ENCODE measurements around the gene WRAP73. TPM values are rescaled to one million over a fixed set of nuclear protein-coding genes. Genes with fewer than 3 reads are reported as not detected.

WRAP73 gene
- total and polyA plus RNA-seq, 9 of the 15 experiments (the other 6 are each of a cell fraction or from before 2014, with no cell fraction given), result 4.3 to 51.8 (median 30.1) TPM

GRCh38 chr1:3649342-3650247 is at the start of gene WRAP73 (continued):
- TF ChIP-seq E2F3 (CRISPR knock-in tag; IDR thresholded peaks at IDR 0.05) (0 out of 2 replicates have a peak, but pooled peaks have one; percentile 51), RFX1 (IDR thresholded peaks at IDR 0.05) (no peak), FOXO4 (CRISPR knock-in tag; IDR thresholded peaks at IDR 0.05) (no peak), CTBP1 (IDR thresholded peaks at IDR 0.05; ENCODE audit: borderline replicate concordance) (peak; percentile 79), MAFF (IDR thresholded peaks at IDR 0.05; ENCODE audit: low read length) (no peak), PPARD (CRISPR knock-in tag; IDR thresholded peaks at IDR 0.05) (no peak), SMAD4 (CRISPR knock-in tag; conservative IDR thresholded peaks at IDR 0.05) (peak; percentile 63), EWSR1 (IDR thresholded peaks at IDR 0.05; ENCODE audit: borderline replicate concordance, low read depth, partially characterized antibody) (no peak), ZNF584 (CRISPR knock-in tag; IDR thresholded peaks at IDR 0.05; ENCODE audit: low read depth) (no peak), MCM2 (IDR thresholded peaks at IDR 0.05; ENCODE audit: low read depth) (no peak), CHCHD3 (CRISPR knock-in tag; IDR thresholded peaks at IDR 0.05) (0 out of 2 replicates have a peak, but pooled peaks have one; percentile 44), CC2D1A (IDR thresholded peaks at IDR 0.05) (no peak), ZBTB17 (CRISPR knock-in tag; IDR thresholded peaks at IDR 0.05) (peak; percentile 48; the same call in 1 of the 2 replicates), MGA (IDR thresholded peaks at IDR 0.05) (peak; percentile 87), ZNF239 (CRISPR knock-in tag; IDR thresholded peaks at IDR 0.05) (no peak), TEAD1 (CRISPR knock-in tag; IDR thresholded peaks at IDR 0.05) (peak in 1 of 2 experiments; percentile 72; a peak in 1 of 4 replicates)
